SU-DHL-6 (cell line): ENCODE results near the gene TNS3.

Experiments
- H2AFZ ChIP-seq: fragments of 200-600 bp; sonication (generic); 2 replicates; pipeline ENCODE4 v1.6.1; 2014; ENCODE audit warnings: low read depth, mild to moderate bottlenecking, moderate library complexity, mixed read lengths, antibody characterized with exemption, low read length; ENCODE audit not compliant: severe bottlenecking
- H3F3A ChIP-seq: fragments of 200-600 bp; shearing (Covaris generic); 2 replicates; pipeline ENCODE4 v1.6.0; 2016; ENCODE audit warnings: antibody characterized with exemption, mild to moderate bottlenecking; ENCODE audit not compliant: insufficient read depth
- H3K27ac ChIP-seq: fragments of 200-600 bp; sonication (generic); 2 replicates; pipeline ENCODE4 v1.5.1; 2016; ENCODE audit warnings: low read depth, mild to moderate bottlenecking, low read length, moderate library complexity, mixed read lengths
- H3K27me3 ChIP-seq: fragments of 200-600 bp; sonication (generic), shearing (Covaris generic); 2 replicates; pipeline ENCODE4 v1.6.0; 2014; ENCODE audit warnings: mild to moderate bottlenecking, low read length
- H3K36me3 ChIP-seq: fragments of 200-600 bp; sonication (generic); 2 replicates; pipeline ENCODE4 v1.6.1; 2014; ENCODE audit warnings: mild to moderate bottlenecking, low read length, mixed read lengths
- H3K4me2 ChIP-seq: fragments of 300-600, 200-600 bp; shearing (Covaris generic), sonication (generic); 2 replicates; pipeline ENCODE4 v1.6.0; 2014; ENCODE audit warnings: low read length, low read depth, mild to moderate bottlenecking; ENCODE audit not compliant: poor library complexity, severe bottlenecking
- H3K4me3 ChIP-seq: fragments of 200-600 bp; sonication (generic); 2 replicates; pipeline ENCODE4 v1.5.1; 2014; ENCODE audit warnings: antibody characterized with exemption, low read length, mild to moderate bottlenecking, mixed read lengths; ENCODE audit not compliant: insufficient read depth, poor library complexity, severe bottlenecking
- H3K79me2 ChIP-seq: fragments of 200-600 bp; sonication (generic); 2 replicates; pipeline ENCODE4 v1.6.1; 2014; ENCODE audit warnings: mild to moderate bottlenecking, low read length, moderate library complexity; ENCODE audit not compliant: insufficient read depth
- H3K9ac ChIP-seq: fragments of 200-600 bp; sonication (generic); 2 replicates; pipeline ENCODE4 v1.7.0; 2014; ENCODE audit warnings: mild to moderate bottlenecking, low read length
- H3K9me2 ChIP-seq: fragments of 200-600 bp; sonication (generic); replicated peaks from 2 replicates; pipeline ENCODE4 v1.6.1; 2014; ENCODE audit warnings: low read length; ENCODE audit not compliant: insufficient read depth
- H3K9me3 ChIP-seq: fragments of 200-600 bp; sonication (generic); 2 replicates; pipeline ENCODE4 v1.6.1; 2014; ENCODE audit warnings: low read length, mixed read lengths; ENCODE audit not compliant: insufficient read depth
- H4K20me1 ChIP-seq: fragments of 200-600 bp; sonication (generic); 2 replicates; pipeline ENCODE4 v1.6.1; 2014; ENCODE audit warnings: low read depth, mild to moderate bottlenecking, antibody characterized with exemption, low read length, moderate library complexity, mixed read lengths
- CTCF ChIP-seq: fragments of 200-600 bp; sonication (generic); IDR thresholded peaks from one replicate; pipeline ENCODE4 v1.5.1; 2017; ENCODE audit warnings: antibody characterized with exemption, mild to moderate bottlenecking, low read length, moderate library complexity; ENCODE audit not compliant: insufficient read depth, poor library complexity, severe bottlenecking
- EZH2phosphoT487 ChIP-seq: fragments of 200-600 bp; sonication (generic), shearing (Covaris generic); conservative IDR thresholded peaks from 2 replicates; pipeline ENCODE4 v1.6.1; 2018; ENCODE audit warnings: mild to moderate bottlenecking, antibody characterized with exemption, low read length, moderate library complexity, mixed read lengths

Gene TNS3

GRCh38 chr7:47366960-47367359 is 215.0 kb downstream of the TNS3 start:
- H3K27ac ChIP-seq, result no peak overlapping the region
- no peaks in the 10 kb centered on the region for H3K36me3 ChIP-seq
- no peak overlapping the region for H2AFZ ChIP-seq
- H3K27me3 ChIP-seq, result no peaks in the 10 kb centered on the region
- H3K4me3 ChIP-seq, result no peak overlapping the region
- peaks cover 8% of the 10 kb centered on the region for H3K79me2 ChIP-seq
- no peaks in the 10 kb centered on the region for H3K9me2 ChIP-seq
- H3K4me2 ChIP-seq, result no peak overlapping the region
- no peaks in the 10 kb centered on the region for H3F3A ChIP-seq
- H4K20me1 ChIP-seq, result no peaks in the 10 kb centered on the region
- no peaks in the 10 kb centered on the region for H3K9me3 ChIP-seq
- no peak for TF ChIP-seq CTCF
- TF ChIP-seq EZH2phosphoT487, result no peak
- H3K9ac ChIP-seq, result no peak overlapping the region

- Histone ChIP-seq H3K27me3 (no peaks in the 10 kb centered on the region), H3K4me2 (no peak overlapping the region), H3K4me3 (no peak overlapping the region), H3F3A (no peaks in the 10 kb centered on the region), H3K27ac (no peak overlapping the region), H3K9me3 (no peaks in the 10 kb centered on the region), H3K36me3 (no peaks in the 10 kb centered on the region), H3K79me2 (peaks cover 8% of the 10 kb centered on the region), H4K20me1 (no peaks in the 10 kb centered on the region), H3K9me2 (no peaks in the 10 kb centered on the region), H3K9ac (no peak overlapping the region), H2AFZ (no peak overlapping the region)
- TF ChIP-seq EZH2phosphoT487 (no peak), CTCF (no peak)
Observed at GRCh38 chr7:47366211-47366610, 215.7 kb downstream of the TNS3 start.

- H4K20me1 ChIP-seq, result no peaks in the 10 kb centered on the region
- H3F3A ChIP-seq, result no peaks in the 10 kb centered on the region
- no peak overlapping the region for H3K4me2 ChIP-seq
- no peaks in the 10 kb centered on the region for H3K9me3 ChIP-seq
- H3K9me2 ChIP-seq, result no peaks in the 10 kb centered on the region
- no peak overlapping the region for H3K9ac ChIP-seq
- TF ChIP-seq CTCF (no peak), EZH2phosphoT487 (no peak)
- H3K4me3 ChIP-seq, result no peak overlapping the region
- peaks cover 8% of the 10 kb centered on the region for H3K79me2 ChIP-seq
- no peak overlapping the region for H2AFZ ChIP-seq
- H3K36me3 ChIP-seq, result no peaks in the 10 kb centered on the region
- H3K27me3 ChIP-seq, result no peaks in the 10 kb centered on the region
- H3K27ac ChIP-seq, result no peak overlapping the region
Observed at GRCh38 chr7:47362984-47363383, 218.9 kb downstream of the TNS3 start.
